Breast epithelium (tissue), 4 donors: Measurements from ENCODE around the gene FNDC11. TPM values are rescaled to one million over a fixed set of nuclear protein-coding genes. Genes with fewer than 3 reads are reported as not detected.

ENCODE experiments used
- DNase-seq, 2 donors: peaks; one replicate each; pipeline ENCODE4 v3.0.0-alpha.2; 2019; ENCODE audit warnings: low spot score in 2 of 2
- H3K27ac ChIP-seq, 2 donors: fragments of 200-600 bp; sonication (generic) in 1 of 2; one replicate each; pipeline ENCODE4 v1.5.1; 2016 to 2019; ENCODE audit warnings: mild to moderate bottlenecking in 1 of 2
- H3K27me3 ChIP-seq, 2 donors: fragments of 200-600 bp; sonication (generic) in 1 of 2; one replicate each; pipeline versions ENCODE4 v1.5.1 to v1.6.0; 2017 to 2019; ENCODE audit warnings: control low read depth in 1 of 2, mild to moderate bottlenecking in 1 of 2
- H3K36me3 ChIP-seq: fragments of 200-600 bp; one replicate; pipeline ENCODE4 v1.5.1; 2019
- H3K4me1 ChIP-seq, 2 donors: fragments of 200-600 bp; sonication (generic); one replicate each; pipeline ENCODE4 v1.5.1; 2016 to 2019; ENCODE audit warnings: control low read depth in 1 of 2
- H3K4me3 ChIP-seq, 3 donors: fragments of 200-600 bp; sonication (generic); 1 replicate in 2 of 3; 2 replicates in 1 of 3; pipeline ENCODE4 v1.5.1; 2016 to 2019; ENCODE audit warnings: mild to moderate bottlenecking in 3 of 3, moderate library complexity in 2 of 3
- H3K9me3 ChIP-seq, 2 donors: fragments of 200-600 bp; sonication (generic) in 1 of 2; one replicate each; pipeline ENCODE4 v1.5.1; 2016 to 2019; ENCODE audit warnings: control low read depth in 1 of 2
- POLR2A ChIP-seq: fragments of 450-650 bp; IDR thresholded peaks from one replicate; pipeline ENCODE4 v1.6.1; 2016; ENCODE audit warnings: antibody characterized with exemption, mild to moderate bottlenecking, moderate library complexity
- POLR2AphosphoS5 ChIP-seq, 3 donors: sonication (generic); formaldehyde crosslinking; IDR thresholded peaks; one replicate each; pipeline ENCODE4 v1.6.1; 2017; ENCODE audit warnings: antibody characterized with exemption in 3 of 3
- intact Hi-C: fragments of 100-400 bp; cut with DNase I; formaldehyde crosslinking; loops from one replicate; pipeline ENCODE4 v1.15.1; 2023; ENCODE audit warnings: low total_unique reads
- total RNA-seq, 3 donors: library from RNA; depleted of rRNA; stranded (reverse); fragments of >200 nt; gene quantifications; one replicate each; pipeline ENCODE4 v1.1.0, GENCODE V29; 2016
- TF ChIP-seq, protein P1 (sequence below), 3 donors: fragments of 450-650 bp; IDR thresholded peaks; one replicate each; pipeline ENCODE4 v1.5.1; 2016 to 2017; ENCODE audit warnings: antibody characterized with exemption in 3 of 3, mild to moderate bottlenecking in 3 of 3, moderate library complexity in 3 of 3

The FNDC11 gene
- total RNA-seq, 3 donors from 2014 or later: 0.29 to 0.33 (median 0.32) TPM

DNA sequence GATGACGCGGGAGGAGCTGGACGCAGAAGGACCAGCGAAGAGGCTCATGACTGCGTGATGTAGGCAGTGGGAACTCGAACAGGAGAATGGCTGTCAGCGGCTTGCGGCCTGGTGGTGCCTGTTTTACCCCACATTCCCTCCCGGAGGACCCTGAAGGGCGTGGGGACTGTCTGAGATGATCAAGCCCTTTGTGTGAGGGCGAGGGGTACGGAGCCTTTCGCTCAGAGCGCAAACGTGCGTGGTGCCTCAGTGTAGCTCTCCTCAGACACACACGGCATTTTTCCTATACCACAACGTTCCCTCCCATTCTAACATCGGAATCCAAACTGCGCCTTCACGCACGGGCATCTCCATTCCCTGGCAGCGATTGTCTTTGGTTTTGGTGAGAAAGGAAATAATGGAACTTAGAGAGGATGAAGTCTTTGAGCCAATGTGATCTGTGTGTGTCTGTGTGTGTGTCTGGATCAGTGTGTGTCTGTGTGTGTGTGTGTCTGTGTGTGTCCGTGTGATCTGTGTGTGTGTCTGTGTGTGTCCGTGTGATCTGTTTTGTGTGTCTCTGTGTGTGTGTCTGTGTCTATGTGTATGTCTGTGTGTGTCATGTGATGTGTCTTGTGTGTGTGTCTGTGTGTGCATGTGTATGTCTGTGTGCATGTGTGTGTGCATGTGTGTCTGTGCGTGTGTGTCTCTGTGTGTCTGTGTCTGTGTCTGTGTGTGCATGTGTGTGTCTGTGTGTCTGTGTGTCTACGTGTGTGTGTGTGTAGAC is 22.1 kb upstream of the FNDC11 start:
- Histone ChIP-seq H3K27me3 (peaks cover 7 to 10% of the 10 kb centered on the region in 2 donors), H3K36me3 (no peaks in the 10 kb centered on the region), H3K27ac (no peak overlapping the region), H3K4me1 (peaks cover 5 to 10% of the 10 kb centered on the region in 2 donors), H3K9me3 (no peaks in the 10 kb centered on the region), H3K4me3 (no peak overlapping the region)
- no peak for DNase-seq
- intact Hi-C loops: loop anchor here (10.0 kb wide), 1 partner anchor 103 kb away; no protein-coding TSS in a partner anchor
- TF ChIP-seq POLR2AphosphoS5 (IDR thresholded peaks at IDR 0.05) (no peak), POLR2A (no peak)
- TF ChIP-seq, protein P1, sequence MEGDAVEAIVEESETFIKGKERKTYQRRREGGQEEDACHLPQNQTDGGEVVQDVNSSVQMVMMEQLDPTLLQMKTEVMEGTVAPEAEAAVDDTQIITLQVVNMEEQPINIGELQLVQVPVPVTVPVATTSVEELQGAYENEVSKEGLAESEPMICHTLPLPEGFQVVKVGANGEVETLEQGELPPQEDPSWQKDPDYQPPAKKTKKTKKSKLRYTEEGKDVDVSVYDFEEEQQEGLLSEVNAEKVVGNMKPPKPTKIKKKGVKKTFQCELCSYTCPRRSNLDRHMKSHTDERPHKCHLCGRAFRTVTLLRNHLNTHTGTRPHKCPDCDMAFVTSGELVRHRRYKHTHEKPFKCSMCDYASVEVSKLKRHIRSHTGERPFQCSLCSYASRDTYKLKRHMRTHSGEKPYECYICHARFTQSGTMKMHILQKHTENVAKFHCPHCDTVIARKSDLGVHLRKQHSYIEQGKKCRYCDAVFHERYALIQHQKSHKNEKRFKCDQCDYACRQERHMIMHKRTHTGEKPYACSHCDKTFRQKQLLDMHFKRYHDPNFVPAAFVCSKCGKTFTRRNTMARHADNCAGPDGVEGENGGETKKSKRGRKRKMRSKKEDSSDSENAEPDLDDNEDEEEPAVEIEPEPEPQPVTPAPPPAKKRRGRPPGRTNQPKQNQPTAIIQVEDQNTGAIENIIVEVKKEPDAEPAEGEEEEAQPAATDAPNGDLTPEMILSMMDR (IDR thresholded peaks at IDR 0.05): no peak

DNA sequence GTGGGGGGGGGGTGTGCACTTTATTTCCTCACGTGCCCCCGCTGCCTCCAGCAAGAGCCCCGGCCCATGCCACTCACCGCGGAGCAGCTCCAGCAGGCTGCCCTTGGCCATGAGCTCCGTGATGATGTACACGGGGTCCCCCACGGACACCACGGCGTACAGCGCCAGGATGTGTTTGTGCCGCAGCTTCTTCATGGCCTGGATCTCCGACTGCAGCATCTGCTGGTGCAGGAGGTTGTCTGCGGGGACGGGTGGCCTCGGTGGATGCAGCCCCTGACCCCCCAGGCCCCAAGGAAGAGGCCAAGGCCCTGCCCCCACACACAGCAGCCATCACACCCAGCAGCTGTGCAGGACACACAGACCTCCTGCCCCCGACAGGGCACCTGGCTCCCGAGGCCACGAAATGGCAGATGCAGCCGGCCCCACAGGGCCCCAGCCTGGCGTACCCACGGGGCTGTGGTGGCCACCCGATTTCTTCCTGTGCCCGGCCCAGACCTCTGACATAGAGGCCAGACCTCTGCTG is 21.4 kb upstream of the FNDC11 start:
- Histone ChIP-seq H3K27me3 (peaks cover 7 to 10% of the 10 kb centered on the region in 2 donors), H3K27ac (no peak overlapping the region), H3K4me1 (peaks cover 7 to 10% of the 10 kb centered on the region in 2 donors), H3K4me3 (no peak overlapping the region), H3K36me3 (no peaks in the 10 kb centered on the region), H3K9me3 (no peaks in the 10 kb centered on the region)
- no peak for DNase-seq
- intact Hi-C loops: loop anchor here (10.0 kb wide), 1 partner anchor 102 kb away; no protein-coding TSS in a partner anchor
- TF ChIP-seq POLR2A (no peak), POLR2AphosphoS5 (IDR thresholded peaks at IDR 0.05) (no peak)
- TF ChIP-seq, protein P1 (IDR thresholded peaks at IDR 0.05): no peak

- DNase-seq: no peak
- Histone ChIP-seq H3K36me3 (no peaks in the 10 kb centered on the region), H3K9me3 (no peaks in the 10 kb centered on the region), H3K27ac (peak overlapping the region in 1 of 2 donors; percentile 12), H3K4me1 (peaks cover 10% of the 10 kb centered on the region in 2 donors), H3K27me3 (peaks cover 7 to 10% of the 10 kb centered on the region in 2 donors), H3K4me3 (no peak overlapping the region)
- TF ChIP-seq POLR2AphosphoS5 (IDR thresholded peaks at IDR 0.05) (no peak), POLR2A (no peak)
- TF ChIP-seq, protein P1 (IDR thresholded peaks at IDR 0.05): no peak
- intact Hi-C loops: loop anchor here (10.0 kb wide), 1 partner anchor 101 kb away; no protein-coding TSS in a partner anchor
Observed at GRCh38 chr20:63533388-63533787, 20.6 kb upstream of the FNDC11 start.

DNA sequence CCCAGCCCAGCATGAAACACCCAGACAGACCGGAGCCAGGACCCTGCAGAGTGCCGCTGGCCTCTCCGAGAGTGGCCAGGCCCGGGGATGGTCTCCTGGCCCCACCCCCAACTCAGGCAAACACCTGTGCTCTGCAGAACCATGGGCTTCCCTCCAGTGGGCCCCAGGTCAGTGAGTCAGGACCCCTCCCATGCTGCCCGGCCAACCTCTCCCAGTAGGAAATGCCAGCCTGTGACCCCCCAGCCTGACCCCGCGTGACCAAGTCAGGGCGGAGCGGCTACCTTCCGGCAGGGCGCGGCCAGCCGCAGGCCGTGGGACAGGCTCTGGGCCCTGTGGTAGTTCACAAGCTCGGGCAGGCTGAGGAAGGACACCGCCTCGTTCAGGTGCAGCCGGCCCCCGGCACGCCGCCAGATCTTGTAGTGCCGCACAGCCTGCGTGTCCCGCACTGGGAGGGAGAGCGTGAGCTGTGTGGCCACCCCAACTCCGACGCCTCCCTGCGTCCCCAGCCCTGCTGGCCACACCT is 20.0 kb upstream of the FNDC11 start:
- H3K36me3 ChIP-seq: no peaks in the 10 kb centered on the region
- TF ChIP-seq, protein P1 (IDR thresholded peaks at IDR 0.05): no peak
- TF ChIP-seq POLR2A: no peak
- no peak for TF ChIP-seq POLR2AphosphoS5 (IDR thresholded peaks at IDR 0.05)
- no peak for DNase-seq
- intact Hi-C loops: loop anchor here (10.0 kb wide), 1 partner anchor 101 kb away; no protein-coding TSS in a partner anchor
- peak overlapping the region in 2 of 3 donors; percentile 11 to 48 for H3K4me3 ChIP-seq
- no peaks in the 10 kb centered on the region for H3K9me3 ChIP-seq
- peak overlapping the region in 1 of 2 donors; percentile 12 for H3K27ac ChIP-seq
- peaks cover 7 to 10% of the 10 kb centered on the region in 2 donors for H3K27me3 ChIP-seq
- peaks cover 10 to 12% of the 10 kb centered on the region in 2 donors for H3K4me1 ChIP-seq
